Fibroblast of skin of left quadriceps (primary cell): ENCODE measurements around the gene CFAP54.

Experiments
- DNase-seq, 2 experiments: peaks; one replicate each; pipeline ENCODE4 v3.0.0-alpha.2; 2013; ENCODE audit warnings: low read depth in 2 of 2

CFAP54 gene

DNA sequence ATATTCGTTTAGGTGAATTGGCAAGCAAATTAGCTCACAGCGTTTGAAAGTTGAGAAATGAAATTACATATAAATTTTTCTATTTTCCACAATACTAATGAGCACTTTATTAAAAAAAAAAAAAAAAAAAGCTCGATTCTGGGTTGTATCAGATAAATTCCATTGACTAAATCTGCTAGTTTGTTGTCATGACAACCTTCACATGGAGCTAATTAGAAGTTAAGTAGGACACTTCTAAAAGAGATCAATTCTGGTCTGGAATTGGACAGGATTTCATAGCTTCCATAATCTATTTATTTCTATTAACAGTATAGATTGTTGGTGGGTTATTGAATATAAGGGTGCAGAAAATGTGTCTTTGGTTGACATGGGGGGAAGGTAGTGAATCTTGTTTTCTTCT is 332.2 kb downstream of the CFAP54 start:
- no peak for DNase-seq

DNA sequence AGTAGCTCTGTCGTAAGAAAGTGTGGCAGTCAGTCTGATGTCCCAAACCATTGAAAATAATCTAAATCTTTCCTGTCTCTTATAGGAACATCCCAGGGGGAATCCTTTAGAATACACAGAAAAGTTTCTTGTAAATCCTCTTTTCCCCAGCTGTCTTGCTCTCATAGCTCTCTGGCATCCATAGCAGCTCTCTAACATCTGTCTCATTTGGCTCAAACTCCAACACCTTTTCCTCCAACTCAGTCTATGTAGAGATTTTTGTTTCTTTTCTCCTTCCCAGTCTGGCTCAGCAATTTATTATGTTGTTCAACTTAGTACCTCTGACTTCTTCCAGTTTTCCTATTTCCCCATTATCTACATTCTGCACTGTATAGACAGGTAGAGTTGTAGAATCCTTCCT is 333.3 kb downstream of the CFAP54 start:
- no peak for DNase-seq

DNA sequence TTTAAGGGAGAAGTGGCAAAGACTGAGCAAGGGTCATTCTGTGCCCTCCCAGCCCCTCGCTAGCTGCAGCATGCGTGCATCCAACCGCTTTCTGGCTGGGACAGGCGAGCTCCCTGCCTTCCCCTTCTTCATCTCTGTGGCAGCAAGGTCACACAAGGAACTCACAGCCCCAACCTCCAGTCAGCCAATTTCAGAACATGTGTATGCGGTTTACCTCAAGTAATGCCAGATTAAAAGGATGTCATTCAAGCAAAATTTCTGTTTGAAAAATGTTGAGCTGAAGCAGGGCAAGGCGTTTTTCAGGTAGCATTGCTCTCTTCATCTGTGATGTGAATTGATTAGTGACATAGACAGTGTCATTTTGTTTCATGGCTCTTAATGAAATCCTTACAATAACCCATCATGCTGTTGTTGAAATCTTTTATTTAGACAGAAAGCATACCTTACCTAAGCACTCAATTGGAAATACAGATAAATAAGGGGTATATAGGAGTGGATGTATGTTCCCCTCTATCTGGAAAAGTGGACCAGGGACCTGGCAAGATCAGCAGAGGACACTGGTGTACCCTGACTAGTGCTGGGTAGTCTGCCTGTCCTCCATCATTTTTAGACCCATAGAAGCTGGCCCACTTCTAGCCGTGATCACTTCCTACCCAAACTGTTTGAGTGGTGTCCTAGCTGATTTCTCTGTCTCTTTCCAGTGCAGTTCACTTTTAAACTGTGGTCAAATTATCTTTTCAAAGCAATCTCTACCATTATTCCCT is 334.9 kb downstream of the CFAP54 start:
- no peak for DNase-seq

DNA sequence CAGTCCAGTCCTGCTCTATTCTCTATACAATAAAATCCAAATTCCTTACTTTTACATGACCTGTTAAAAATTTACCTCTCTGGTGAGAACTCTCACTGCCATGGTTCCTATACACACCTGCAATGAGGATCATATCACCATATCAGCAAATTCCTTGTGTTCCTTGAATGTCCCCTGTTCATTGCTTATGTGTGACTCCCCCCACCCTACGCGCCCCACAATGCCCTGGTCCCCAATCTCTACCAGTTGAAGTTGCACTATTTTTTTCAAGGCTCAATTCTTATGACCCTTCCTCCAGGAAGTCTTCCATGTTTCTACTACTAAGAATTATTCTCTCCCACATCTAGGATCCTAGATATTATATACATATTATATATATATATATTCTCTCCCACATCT is 335.5 kb downstream of the CFAP54 start:
- no peak for DNase-seq

DNA sequence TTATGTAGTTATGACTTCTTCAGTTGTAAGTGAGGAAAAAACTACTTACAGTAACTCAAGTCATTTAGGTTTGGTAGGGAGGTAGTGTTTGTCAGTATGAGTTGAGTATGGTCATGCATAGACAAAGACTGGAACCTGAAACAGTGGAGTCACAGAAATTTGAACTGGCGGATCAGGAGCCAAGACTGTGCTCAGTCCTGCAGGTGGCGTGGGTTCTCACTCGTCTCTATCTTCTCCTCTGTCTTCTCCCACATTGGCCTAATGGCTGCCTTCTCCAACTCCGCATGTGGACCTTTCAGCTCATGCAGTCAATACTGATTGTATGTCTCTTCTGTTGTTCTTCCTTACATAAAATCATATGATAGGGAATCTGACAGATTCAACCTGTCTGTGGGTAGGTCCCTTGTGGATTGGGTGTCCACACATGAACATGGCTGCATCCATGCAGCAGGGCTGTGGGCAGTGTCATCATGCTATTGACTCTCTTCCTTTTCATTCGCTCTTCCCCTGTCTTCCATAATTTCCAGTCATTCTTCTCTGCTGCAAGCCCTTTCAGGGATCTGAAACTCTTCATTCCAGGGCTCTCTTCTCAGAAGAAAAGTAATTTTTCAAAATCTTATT is 338.9 kb downstream of the CFAP54 start:
- no peak for DNase-seq

DNA sequence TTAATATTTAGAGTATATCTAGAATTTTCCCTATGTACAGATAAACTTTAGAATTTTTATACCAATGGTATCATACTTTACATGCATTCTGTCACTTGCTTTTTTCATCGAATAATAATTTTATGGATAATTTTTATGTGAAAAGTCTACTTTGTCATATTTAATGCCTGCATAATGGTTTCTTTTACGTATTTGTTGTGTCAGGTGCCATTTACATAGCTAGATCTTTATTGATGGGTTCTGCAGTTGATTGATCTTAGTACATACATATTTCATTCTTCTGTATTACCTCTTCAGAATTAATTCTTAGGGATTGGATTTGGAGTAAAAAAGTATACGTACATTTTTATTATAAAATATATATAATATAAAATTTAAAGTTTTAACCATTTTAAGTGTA is 340.0 kb downstream of the CFAP54 start:
- no peak for DNase-seq

DNA sequence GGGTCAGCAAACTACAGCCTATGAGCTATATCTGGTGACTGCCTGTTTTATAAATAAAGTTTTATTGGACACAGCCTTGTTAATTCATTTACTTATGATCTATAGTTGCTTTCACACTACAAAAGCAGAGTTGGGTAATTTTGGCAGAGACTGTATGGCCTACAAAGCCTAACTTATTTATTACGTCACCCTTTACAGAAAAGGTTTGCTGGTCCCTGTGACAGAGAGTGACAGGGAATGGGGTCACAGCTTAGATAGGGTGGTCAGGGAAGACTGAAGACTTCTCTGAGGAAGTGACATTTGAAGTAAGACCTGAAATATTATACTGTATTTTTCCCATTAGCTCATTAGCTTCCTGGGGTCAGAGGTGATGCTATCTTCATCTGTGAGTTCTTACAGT is 342.0 kb downstream of the CFAP54 start:
- DNase-seq, result no peak

DNA sequence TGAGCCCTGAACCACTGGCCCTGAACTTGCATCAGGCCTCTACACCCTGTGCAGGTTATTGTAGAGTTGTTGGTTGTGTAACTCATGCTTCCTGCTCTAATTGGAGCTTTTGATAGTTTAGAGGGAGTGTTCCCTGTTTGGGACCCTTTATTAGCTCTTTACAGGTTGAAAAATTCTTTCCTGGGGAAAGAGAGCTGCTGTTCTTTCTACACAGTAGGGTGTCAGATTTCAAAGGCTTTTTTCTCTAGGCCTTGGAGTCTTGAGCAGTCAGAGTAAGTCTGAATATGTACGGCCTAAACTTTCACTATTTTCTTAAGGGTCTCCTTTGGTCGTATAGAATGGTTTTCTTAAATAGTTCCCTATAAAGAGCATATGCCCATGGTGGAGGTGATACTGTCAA is 356.9 kb downstream of the CFAP54 start:
- DNase-seq, result no peak

DNA sequence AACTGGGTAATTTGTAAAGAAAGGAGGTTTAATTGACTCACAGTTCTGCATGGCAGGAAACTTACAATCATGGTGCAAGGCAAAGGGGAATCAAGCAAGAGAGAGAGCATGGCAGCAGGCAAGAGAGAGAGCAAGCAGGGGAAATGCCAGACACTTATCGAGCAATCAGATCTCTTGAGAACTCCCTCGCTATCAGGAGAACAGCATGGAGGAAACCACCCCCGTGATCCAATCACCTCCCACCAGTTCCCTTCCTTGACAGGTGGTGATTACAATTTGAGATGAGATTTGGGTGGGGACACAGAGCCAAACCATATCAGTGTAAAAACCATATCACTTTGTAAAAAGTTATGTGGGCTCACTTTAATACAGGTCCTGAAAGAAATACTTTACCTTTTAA is 361.3 kb downstream of the CFAP54 start:
- DNase-seq, result no peak

DNA sequence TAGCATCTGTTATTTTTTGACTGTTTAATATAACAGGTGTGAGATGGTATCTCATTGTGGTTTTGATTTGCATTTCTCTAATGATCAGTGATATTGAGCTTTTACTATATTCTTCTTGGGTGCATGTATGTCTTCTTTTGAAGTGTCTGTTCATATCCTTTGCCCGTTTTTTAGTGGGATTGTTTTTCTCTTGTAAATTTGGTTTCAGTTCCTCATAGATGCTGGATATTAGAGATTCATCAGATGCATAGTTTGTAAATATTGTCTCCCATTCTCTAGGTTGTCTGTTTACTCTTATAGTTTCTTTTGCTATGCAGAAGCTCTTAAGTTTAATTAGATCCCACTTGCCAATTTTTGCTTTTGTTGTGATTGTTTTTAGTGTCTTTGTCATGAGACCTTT is 368.8 kb downstream of the CFAP54 start:
- no peak for DNase-seq

DNA sequence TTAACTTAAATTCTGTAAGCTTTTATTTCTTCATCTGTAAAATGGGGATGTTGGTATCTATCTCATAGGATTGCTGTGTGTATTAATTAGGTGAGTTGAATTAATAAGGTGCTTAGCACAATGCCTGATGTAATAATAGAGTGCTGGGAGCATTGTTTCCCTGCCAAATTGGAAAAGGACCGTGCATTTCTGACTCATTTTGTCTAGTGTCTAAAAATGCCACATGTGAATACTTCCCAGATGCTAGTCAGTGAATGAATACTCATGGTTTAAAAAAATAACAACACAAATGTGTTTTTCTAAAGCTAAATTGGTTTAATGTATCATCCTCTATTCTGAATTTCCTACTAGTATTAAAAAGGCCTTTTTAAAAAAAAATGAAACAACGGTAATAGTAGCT is 372.3 kb downstream of the CFAP54 start:
- no peak for DNase-seq

DNA sequence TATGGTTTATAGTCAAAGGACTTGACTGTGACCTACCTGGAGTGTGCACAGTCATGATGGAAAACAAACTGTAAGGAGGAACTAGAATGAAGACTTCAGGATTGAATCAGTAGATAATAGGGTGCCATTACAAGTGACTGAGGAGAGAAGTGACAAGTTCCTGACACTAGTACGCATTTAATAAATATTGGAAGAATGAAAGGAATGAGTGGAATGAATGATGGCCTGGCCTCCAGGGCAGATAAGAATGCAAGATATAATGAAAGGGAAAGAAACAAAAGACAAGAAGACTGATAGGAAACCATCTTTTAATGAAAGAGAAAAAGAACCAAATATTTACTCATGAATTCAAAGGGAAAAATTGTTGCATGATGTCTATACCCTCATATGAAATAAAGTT is 372.9 kb downstream of the CFAP54 start:
- DNase-seq, result no peak

DNA sequence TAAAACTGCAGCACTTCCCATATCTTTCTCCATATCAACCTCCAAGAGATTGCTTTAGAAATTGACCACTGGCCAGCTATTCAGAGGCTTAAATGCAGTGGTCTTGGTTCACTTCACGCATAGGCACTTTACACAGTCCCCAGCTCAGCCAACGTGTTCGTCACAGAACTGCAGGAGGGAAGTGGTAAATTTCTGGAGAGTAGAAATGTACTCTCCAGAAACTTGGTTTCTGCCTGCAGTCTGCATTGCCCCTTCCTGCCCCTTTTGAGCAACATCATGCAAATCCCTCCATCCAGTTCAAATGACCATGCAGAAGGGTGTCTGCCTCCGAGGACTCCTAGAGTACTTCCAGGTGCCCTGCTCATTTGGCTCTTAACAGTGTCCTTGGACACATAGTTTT is 375.0 kb downstream of the CFAP54 start:
- DNase-seq, result no peak

DNA sequence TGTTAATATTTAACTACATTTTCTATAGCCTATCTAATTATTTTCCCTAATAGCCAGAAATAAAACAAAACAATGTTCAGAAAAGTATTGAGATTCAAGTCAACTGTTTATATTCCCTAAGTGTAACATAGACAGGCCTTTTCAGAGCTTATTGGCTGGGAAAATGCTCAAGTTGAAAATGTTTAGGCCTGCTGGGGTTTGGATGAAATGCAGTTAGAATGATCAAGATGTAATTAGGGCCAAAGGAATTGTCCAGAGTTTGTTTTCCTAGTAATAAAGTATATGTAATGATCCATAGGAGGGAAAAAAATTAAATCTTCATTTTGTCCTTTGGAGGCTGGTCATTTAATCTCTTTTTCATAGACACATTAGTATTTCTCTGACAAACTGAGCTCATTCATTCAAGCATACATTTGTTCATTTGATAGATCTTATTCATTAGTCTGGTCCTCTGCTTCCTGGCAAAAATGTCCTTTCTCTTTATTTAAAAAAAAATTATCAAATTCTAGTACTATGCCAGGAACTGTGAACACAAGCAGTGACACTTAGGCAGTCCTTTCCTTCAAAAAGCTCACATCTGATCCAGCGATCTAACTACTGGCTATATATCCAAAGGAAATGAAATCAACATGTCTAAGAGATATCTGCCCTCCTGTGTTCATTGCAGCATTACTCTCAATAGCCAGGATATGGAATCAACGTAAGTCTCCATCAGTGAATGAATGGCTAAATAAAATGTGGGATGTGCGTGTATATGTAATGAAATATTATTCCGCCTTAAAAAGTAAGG is 377.6 kb downstream of the CFAP54 start:
- no peak for DNase-seq

DNA sequence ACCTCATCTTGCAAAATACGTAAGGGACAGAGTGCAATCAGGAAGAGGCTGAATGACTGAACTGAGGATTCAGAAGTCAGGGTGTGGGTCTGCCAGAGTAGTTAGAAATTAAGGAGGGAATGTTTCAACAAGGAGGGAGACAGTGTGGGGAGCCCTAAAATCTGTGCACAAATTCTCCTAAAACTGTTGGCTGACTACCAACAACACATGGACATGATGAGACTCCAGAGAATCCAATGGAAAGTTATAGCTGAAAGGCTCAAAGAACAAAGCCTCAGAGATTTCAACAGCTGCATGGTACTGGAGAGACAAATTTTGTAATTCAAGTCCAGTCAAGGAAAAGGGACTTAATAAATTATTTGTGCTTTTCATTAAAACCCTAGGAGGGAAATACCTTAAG is 381.6 kb downstream of the CFAP54 start:
- no peak for DNase-seq

DNA sequence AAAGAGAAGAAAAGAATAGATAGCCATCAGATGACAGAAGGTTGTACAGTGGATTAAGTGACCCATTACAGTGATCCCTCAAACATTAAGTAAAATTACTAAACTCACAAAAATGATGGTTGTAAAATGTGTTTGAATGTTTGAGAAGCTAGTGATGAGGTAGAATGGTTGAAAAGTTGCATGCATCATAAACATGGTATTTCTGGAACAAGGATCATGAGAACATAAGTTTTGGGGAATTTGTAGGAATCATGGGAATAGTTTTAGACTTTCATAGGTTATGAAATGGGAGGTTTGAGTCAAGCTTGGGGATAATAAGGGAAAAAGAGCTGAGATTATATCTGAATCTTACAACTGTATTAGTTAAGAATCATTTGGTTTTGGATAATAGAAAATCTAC is 383.6 kb downstream of the CFAP54 start:
- DNase-seq, result no peak

DNA sequence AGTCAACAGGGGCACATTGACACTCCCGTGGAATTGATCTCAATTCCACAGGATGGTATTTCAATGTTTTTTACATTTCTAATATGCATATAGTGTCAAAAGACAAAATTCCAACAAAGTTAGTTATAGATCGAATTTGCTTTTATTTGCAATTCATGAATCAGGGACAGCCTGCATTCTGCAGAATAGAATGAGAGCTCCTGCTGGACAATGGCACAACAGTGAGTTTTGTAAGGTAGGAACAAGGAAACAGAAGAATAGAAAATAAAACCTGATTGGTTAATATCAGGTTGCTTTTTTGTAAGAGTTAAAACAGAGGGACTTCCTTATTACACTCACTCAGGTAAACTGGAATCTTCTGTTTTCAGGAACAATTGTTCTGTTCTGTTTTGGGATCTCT is 384.8 kb downstream of the CFAP54 start:
- DNase-seq, result no peak

DNA sequence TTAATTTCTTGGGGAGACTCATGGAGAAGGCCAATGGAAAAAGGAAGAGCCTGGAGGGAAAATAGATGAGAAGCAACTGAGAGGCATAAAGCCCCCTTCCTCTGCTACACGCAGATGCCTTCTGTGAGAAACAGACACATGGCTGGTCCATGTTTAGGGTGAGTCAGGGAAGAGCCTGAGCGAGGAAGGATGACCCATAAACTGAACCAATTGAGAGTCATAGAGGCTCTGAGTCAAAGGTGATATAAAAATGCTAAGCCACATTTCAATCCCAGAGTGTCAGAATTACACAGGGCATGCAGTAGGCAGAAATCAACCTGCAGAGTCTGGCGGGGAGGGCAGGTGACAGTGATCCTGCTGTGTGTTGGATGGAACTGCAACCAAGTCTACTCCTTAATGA is 387.6 kb downstream of the CFAP54 start:
- DNase-seq, result no peak

DNA sequence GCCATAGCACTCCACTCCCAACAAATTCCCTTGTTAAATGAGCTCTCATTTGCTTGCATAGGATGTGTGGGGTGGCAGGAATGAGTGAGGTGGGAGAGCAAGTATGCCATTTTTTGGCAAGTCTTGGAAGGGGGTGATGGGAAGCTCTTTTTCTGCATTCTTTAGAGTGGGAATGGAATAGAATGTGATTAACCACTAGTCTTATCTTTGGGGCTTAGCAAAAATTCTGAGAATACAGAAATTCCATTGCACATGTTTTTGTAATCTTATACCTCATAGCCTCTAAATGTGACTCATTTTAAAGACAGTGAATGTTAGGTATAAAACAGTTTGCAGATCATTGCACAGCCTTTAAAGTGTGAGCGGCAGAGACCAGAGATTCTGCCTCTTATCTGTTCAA is 389.3 kb downstream of the CFAP54 start:
- peak; percentile 84 for DNase-seq

DNA sequence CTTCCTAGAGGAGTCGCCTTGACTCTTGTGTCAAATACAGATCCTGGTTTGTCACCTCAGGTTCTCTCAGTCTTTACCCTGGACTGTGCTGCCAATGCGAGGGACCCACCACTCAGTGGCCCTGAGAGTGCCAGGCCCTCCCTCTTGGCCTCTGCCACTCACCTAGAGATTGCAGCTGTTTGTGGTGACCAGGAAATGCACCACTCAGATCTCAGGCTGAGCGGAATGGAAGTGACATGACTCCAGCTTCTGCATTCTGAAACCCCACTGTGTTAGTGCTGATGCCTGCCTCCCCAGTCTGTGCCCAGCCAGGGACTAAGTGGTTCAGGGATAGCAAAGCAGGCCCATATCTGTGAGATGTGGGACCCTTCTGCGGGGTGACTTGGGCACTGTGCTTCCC is 389.9 kb downstream of the CFAP54 start:
- DNase-seq, result no peak

DNA sequence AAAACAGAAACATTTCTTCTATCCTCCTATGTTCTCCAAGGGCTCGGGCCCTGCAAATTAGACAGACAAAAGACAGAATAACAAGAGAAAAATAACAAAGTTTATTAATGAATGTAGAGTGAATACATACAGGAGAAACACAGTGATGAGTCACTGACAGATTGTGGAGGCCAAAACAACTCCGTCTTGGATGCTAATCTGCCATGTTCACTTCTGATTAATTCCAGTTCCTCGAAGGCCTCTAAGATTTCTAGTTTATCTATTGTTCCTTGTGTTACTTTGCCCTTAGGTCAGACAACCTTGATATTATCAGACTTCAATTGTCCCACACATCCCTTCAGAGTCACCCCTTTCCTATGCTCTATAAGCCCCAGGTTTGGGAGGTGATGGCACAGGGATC is 390.8 kb downstream of the CFAP54 start:
- no peak for DNase-seq

DNA sequence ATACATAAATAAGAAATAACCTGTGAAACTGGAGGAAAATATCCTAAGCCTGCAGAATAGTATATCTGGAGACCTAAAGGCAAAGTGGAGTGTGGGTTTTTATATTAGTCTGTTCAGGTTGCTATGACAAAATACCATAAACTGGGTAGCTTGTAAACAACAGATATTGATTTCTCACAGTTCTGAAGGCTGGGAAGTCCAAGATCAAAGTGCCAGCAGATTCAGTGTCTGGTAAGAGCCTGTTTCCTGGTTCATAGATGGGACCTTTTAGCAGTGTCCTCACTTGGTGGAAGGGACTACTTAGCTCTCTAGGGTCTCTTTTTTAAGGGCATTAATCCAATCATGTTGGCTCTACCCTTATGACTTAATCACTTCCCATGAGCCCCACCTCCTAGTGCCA is 392.2 kb downstream of the CFAP54 start:
- DNase-seq, result no peak

DNA sequence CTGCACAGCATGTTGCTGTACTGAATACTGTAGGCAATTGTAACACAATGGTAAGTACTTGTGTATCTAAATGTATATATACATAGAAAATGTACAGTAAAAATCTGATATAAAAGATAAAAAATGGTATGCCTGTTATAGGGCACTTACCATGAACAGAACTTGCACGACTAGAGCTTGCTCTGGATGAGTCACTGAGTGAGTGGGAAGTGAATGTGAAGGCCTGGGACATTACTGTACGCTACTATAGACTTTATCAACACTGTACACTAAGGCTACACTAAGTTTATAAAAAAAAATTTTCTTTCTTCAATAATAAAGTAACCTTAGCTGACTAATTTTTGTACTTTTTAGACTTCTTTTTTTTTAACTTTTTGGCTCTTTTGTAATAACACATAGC is 393.5 kb downstream of the CFAP54 start:
- DNase-seq, result peak in 1 of 2 experiments; percentile 42
